Activated naive CD4-positive, alpha-beta T cell treated with anti-CD3 and anti-CD28 coated beads, Interleukin-2, amount 50 U/mL, for 24 hours (primary cell): ENCODE results near the gene AKAP12.

Experiments
- H3K27ac Mint-ChIP-seq: one replicate; pipeline ENCODE4 v1.8.0; 2021; ENCODE audit warnings: mild to moderate bottlenecking, mixed read lengths
- H3K27me3 Mint-ChIP-seq: one replicate; pipeline ENCODE4 v1.8.0; 2021; ENCODE audit warnings: mixed read lengths
- H3K36me3 Mint-ChIP-seq: one replicate; pipeline ENCODE4 v1.8.0; 2021; ENCODE audit warnings: mixed read lengths
- H3K4me1 Mint-ChIP-seq: one replicate; pipeline ENCODE4 v1.8.0; 2021; ENCODE audit warnings: mixed read lengths
- H3K4me3 Mint-ChIP-seq: one replicate; pipeline ENCODE4 v1.8.0; 2021; ENCODE audit warnings: mild to moderate bottlenecking, mixed read lengths
- H3K9me3 Mint-ChIP-seq: one replicate; pipeline ENCODE4 v1.8.0; 2021; ENCODE audit warnings: mixed read lengths

The AKAP12 gene

GRCh38 chr6:151229401-151230276 lies 10.1 kb upstream of the AKAP12 start:
- H3K36me3 Mint-ChIP-seq, result no peaks in the 10 kb centered on the region
- no peak overlapping the region for H3K4me3 Mint-ChIP-seq
- H3K4me1 Mint-ChIP-seq, result no peaks in the 10 kb centered on the region
- H3K27ac Mint-ChIP-seq, result no peak overlapping the region
- H3K9me3 Mint-ChIP-seq, result no peaks in the 10 kb centered on the region
- H3K27me3 Mint-ChIP-seq, result peaks cover 1% of the 10 kb centered on the region

- no peak overlapping the region for H3K4me3 Mint-ChIP-seq
- H3K27me3 Mint-ChIP-seq, result peaks cover 1% of the 10 kb centered on the region
- H3K36me3 Mint-ChIP-seq, result no peaks in the 10 kb centered on the region
- no peaks in the 10 kb centered on the region for H3K4me1 Mint-ChIP-seq
- H3K9me3 Mint-ChIP-seq, result no peaks in the 10 kb centered on the region
- no peak overlapping the region for H3K27ac Mint-ChIP-seq
Observed at GRCh38 chr6:151230277-151230577, 9.5 kb upstream of the AKAP12 start.

DNA sequence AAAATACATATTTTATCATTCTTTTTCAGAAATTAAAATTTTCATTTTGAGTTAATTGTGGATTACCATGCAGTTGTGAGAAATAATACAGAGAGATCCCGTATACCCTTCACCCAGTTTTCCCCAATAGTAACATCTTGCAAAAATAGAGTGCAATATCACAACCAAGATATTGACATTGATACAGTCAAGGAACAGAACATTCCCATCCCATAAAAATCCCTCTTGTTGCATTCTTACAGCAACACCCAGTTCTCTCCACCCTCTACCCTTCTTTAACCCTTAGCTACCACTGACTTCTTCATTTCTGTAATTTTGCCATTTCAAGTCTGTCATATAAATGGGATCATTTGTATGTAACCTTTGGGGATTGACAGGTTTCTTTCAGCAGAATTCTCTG lies 6.9 kb upstream of the AKAP12 start:
- H3K27me3 Mint-ChIP-seq, result peaks cover 4% of the 10 kb centered on the region

DNA sequence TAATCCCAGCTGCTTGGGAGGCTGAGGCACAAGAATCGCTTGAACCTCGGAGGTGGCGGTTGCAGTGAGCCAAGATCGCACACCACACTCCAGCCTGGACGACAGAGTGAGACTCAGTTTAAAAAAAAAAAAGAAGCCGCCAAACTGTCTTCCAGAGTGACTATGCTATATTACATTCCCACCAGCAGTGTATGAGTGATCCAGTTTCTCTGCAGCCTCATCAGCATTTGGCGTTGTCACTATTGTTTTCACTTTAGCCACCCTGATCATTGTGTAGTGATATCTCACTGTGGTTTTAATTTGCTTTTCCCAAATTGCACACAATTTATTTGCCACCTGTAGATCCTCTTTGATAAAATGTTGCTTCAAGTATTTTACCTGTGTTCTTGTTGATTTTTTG lies 6.0 kb upstream of the AKAP12 start:
- Mint-ChIP-seq H3K4me3 (no peak overlapping the region), H3K27ac (no peak overlapping the region), H3K36me3 (no peaks in the 10 kb centered on the region), H3K4me1 (no peaks in the 10 kb centered on the region), H3K9me3 (no peaks in the 10 kb centered on the region), H3K27me3 (peaks cover 8% of the 10 kb centered on the region)

More for the DNA sequence above, 6.9 kb upstream of the AKAP12 start:
- no peak overlapping the region for H3K4me3 Mint-ChIP-seq
- no peaks in the 10 kb centered on the region for H3K9me3 Mint-ChIP-seq
- no peaks in the 10 kb centered on the region for H3K4me1 Mint-ChIP-seq
- H3K27ac Mint-ChIP-seq, result no peak overlapping the region
- H3K36me3 Mint-ChIP-seq, result no peaks in the 10 kb centered on the region

GRCh38 chr6:151236668-151237401 lies 2.9 kb upstream of the AKAP12 start:
- H3K27ac Mint-ChIP-seq, result no peak overlapping the region

DNA sequence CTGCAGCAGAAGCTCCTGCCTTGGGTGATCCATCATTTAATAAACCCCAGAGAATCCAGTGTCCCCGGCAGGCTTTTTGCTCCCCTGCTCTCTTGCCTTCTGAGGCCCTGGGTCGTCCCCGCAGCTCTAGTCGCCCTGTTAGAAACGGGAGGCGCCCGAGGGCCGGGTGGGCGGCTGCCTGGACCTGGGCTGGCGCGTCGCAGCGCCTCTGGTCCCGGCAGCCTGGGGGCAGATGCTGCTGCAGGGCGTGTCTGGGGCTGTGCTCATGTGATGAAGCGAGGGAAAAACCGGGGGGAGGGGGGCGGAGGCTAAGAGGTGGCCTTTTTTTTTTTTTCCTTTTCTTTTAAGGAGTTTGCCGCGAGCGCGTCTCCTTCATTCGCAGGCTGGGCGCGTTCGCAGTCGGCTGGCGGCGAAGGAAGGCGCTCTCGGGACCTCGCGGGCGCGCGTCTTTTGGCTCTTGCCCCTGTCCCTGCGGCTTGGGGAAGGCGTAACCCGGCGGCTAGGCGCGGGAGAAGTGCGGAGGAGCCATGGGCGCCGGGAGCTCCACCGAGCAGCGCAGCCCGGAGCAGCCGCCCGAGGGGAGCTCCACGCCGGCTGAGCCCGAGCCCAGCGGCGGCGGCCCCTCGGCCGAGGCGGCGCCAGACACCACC lies 394 bp downstream of the AKAP12 start:
- Mint-ChIP-seq H3K36me3 (no peaks in the 10 kb centered on the region), H3K9me3 (no peaks in the 10 kb centered on the region), H3K4me1 (peaks cover 4% of the 10 kb centered on the region), H3K4me3 (peak overlapping the region; percentile 68), H3K27ac (no peak overlapping the region), H3K27me3 (peaks cover 43% of the 10 kb centered on the region)

More at GRCh38 chr6:151236668-151237401, 2.9 kb upstream of the AKAP12 start:
- Mint-ChIP-seq H3K4me1 (peaks cover 4% of the 10 kb centered on the region), H3K36me3 (no peaks in the 10 kb centered on the region), H3K27me3 (peaks cover 20% of the 10 kb centered on the region), H3K9me3 (no peaks in the 10 kb centered on the region), H3K4me3 (no peak overlapping the region)

DNA sequence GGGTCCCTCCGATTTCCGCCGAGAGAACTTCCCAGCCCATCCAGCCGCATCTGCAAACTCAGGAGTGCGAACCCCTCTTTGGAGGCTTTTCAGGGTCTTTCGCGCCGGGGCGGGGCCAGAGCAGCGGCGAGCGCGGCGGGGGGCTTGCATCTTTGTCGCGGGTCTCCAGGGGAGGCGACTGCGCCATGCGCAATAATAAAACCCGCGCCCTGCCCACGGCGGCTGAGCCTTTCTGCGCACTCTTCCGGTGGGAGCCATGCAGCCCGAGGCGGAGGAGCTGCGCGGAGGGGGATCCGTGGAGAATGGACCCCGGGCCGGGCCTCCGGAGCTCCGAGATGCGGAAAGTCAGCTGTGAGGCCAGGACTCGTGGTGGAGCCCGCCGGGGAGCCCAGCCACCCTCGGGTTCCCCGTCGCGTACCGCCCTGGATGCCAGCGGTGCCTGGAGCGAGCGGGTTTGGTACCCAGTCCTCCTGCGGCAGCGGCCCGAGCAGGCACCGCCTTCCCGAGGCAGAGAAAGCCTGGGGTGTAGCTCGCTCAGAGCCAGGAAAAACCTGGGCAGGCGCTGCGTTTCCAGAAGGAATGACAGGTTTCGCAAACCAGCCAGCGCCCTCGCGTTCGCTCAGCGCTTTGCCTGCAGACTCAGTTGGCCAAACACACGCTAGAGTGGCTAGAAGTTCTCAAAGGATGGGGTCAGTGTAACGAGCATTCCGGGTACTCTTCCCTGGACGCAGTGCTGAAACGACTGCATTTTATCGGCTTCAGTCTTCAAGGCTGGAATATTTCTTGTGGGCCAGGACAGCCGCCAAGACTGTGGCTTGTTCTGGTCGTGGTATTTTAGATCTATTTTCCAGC lies 1.2 kb downstream of the AKAP12 start:
- H3K4me3 Mint-ChIP-seq, result peak overlapping the region; percentile 64
- no peaks in the 10 kb centered on the region for H3K9me3 Mint-ChIP-seq
- H3K36me3 Mint-ChIP-seq, result no peaks in the 10 kb centered on the region
- H3K27ac Mint-ChIP-seq, result no peak overlapping the region
- H3K4me1 Mint-ChIP-seq, result peaks cover 4% of the 10 kb centered on the region
- peaks cover 44% of the 10 kb centered on the region for H3K27me3 Mint-ChIP-seq

GRCh38 chr6:151241853-151242252 lies 2.1 kb downstream of the AKAP12 start:
- peaks cover 4% of the 10 kb centered on the region for H3K4me1 Mint-ChIP-seq
- peaks cover 44% of the 10 kb centered on the region for H3K27me3 Mint-ChIP-seq
- no peaks in the 10 kb centered on the region for H3K9me3 Mint-ChIP-seq
- no peak overlapping the region for H3K4me3 Mint-ChIP-seq
- no peaks in the 10 kb centered on the region for H3K36me3 Mint-ChIP-seq
- H3K27ac Mint-ChIP-seq, result no peak overlapping the region

DNA sequence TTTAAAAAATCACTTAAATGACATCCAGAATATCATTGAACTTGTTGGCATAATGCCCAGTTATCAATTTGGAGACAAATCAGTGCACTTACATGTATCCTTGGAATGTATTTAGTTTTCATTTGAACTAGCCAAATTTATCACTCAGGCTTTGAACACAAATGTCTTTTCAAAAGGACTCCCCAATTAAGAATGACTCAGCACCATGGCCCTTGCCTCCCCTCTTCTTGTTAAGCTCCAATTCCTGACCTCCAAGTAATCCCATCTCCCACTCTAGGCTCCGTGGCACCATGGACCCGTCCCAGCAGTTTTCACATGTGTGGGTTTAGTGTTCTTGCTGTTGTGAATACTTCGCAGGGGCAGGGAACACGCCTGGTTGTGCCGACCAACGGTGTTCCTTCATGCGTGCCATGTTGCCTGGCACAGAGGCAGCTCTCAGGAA lies 2.7 kb downstream of the AKAP12 start:
- Mint-ChIP-seq H3K9me3 (no peaks in the 10 kb centered on the region), H3K27me3 (peaks cover 41% of the 10 kb centered on the region), H3K27ac (no peak overlapping the region), H3K36me3 (no peaks in the 10 kb centered on the region), H3K4me3 (no peak overlapping the region), H3K4me1 (peaks cover 4% of the 10 kb centered on the region)

GRCh38 chr6:151243481-151243880 lies 3.7 kb downstream of the AKAP12 start:
- Mint-ChIP-seq H3K4me3 (no peak overlapping the region), H3K36me3 (no peaks in the 10 kb centered on the region), H3K4me1 (peaks cover 4% of the 10 kb centered on the region), H3K27me3 (peaks cover 43% of the 10 kb centered on the region), H3K27ac (no peak overlapping the region), H3K9me3 (no peaks in the 10 kb centered on the region)

DNA sequence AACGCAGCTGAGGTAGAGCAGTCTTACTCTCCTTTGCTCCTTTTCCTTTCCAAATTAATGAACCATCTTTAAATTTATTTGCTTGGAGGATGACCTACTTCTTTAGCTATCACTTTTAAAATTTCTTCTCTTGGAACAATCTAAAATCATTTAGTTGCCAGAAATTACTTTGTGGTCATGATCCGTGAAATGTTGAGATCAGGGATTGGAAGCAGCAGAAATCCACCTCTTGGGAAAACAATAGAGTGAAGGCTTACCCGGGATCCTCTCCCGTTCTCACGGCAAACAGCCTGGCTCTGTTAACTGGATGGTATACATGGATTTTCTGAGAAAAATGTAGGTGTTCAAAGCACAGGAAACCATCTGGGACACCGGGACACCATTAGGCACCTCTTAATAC lies 7.7 kb downstream of the AKAP12 start:
- Mint-ChIP-seq H3K4me3 (no peak overlapping the region), H3K36me3 (no peaks in the 10 kb centered on the region), H3K27me3 (peaks cover 24% of the 10 kb centered on the region)

DNA sequence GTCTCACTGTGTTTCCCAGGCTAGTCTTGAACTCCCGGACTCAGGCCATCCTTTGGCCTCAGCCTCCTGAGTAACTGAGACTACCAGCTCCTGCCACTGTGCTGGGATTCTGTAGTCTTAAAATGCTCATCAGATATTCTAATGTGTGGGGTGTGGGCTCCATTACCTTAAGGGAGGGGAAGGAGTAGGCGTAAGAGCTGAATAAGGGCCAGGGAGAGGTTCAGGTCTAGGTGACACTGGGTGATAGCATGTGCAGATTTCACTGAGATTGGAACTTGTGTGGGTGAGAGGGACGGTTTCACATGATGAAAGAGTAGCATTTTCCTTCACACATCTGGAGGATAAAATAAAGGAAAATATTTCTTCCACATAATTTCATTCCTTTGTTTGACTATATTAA lies 8.5 kb downstream of the AKAP12 start:
- H3K27ac Mint-ChIP-seq, result no peak overlapping the region
- no peak overlapping the region for H3K4me3 Mint-ChIP-seq
- H3K9me3 Mint-ChIP-seq, result no peaks in the 10 kb centered on the region
- H3K27me3 Mint-ChIP-seq, result peaks cover 16% of the 10 kb centered on the region
- H3K36me3 Mint-ChIP-seq, result no peaks in the 10 kb centered on the region
- no peaks in the 10 kb centered on the region for H3K4me1 Mint-ChIP-seq

More for the DNA sequence above, 7.7 kb downstream of the AKAP12 start:
- peak overlapping the region; percentile 30 for H3K27ac Mint-ChIP-seq
- no peaks in the 10 kb centered on the region for H3K9me3 Mint-ChIP-seq
- H3K4me1 Mint-ChIP-seq, result no peaks in the 10 kb centered on the region

DNA sequence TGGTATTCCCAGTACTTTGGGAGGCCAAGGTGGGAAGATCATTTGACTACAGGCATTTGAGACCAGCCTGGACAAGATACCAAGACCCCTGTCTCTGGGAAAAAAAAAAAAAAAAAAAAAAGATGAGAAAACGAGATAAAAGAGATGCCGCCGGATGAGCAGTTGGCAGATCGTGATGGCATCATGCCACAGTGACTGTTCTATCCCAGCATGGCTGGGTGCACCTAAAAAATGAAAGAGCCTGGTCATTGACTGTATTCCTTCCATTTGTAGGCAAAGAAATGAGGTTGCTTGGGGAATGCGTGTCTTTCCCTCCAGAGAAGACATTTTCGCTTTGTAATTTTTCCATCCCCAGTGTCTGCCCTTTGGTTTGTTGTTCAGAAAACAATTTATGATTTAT lies 12.9 kb downstream of the AKAP12 start:
- Mint-ChIP-seq H3K36me3 (no peaks in the 10 kb centered on the region), H3K4me1 (no peaks in the 10 kb centered on the region), H3K4me3 (no peak overlapping the region), H3K9me3 (no peaks in the 10 kb centered on the region), H3K27ac (no peak overlapping the region), H3K27me3 (peaks cover 5% of the 10 kb centered on the region)

DNA sequence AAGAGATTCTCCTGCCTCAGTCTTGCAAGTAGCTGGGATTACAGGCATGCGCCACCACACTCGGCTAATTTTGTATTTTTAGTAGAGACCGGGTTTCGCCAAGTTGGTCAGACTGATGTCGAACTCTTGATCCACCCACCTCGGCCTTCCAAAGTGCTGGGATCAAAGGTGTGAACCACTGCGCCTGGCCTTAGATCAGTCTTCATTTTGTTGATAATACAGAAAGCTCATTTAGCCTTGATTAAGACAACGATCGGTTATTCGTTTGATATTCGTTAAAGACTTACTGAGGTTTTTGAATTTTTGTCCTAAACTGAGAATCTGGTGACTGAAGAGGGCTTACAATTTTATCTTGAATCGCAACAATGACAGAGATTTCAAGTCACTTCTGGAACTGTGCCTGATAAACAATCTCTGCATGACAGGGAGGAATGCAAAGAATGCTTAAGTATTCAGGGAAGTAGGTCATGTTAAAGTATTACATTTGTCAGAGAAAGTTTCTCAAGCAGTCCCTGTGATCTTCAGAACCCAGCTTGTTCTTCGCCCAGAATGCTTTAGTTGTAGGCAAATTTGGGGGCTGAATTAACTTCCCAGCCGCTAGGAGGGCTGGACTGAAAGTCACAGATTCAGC lies 14.8 kb downstream of the AKAP12 start:
- H3K27me3 Mint-ChIP-seq, result peaks cover 2% of the 10 kb centered on the region
- H3K9me3 Mint-ChIP-seq, result no peaks in the 10 kb centered on the region
- H3K36me3 Mint-ChIP-seq, result no peaks in the 10 kb centered on the region
- no peaks in the 10 kb centered on the region for H3K4me1 Mint-ChIP-seq
- H3K27ac Mint-ChIP-seq, result no peak overlapping the region
- no peak overlapping the region for H3K4me3 Mint-ChIP-seq

GRCh38 chr6:151255811-151256210 lies 16.0 kb downstream of the AKAP12 start:
- Mint-ChIP-seq H3K4me1 (no peaks in the 10 kb centered on the region), H3K27me3 (peaks cover 2% of the 10 kb centered on the region), H3K27ac (no peak overlapping the region), H3K4me3 (no peak overlapping the region), H3K36me3 (no peaks in the 10 kb centered on the region), H3K9me3 (no peaks in the 10 kb centered on the region)
